HCT116 (cell line): ENCODE results near the gene SRP9. TPM values are rescaled to one million over a fixed set of nuclear protein-coding genes. Genes with fewer than 3 reads are reported as not detected.

ENCODE experiments used
- ATAC-seq: fragments of 200-7000 bp; cut with Tn5 transposase; 2 replicates; pipeline ENCODE4 v1.9.1; 2020; ENCODE audit warnings: mild to moderate bottlenecking, moderate library complexity
- BruUV-seq: library from RNA; stranded (reverse); fragments of 400-500 nt; replicated peaks from 2 replicates; lab custom pipeline; 2021; lab: Mats Ljungman, UMichigan
- CTCF ChIA-PET: fragments of 300-600 bp; sonication (Branson Sonifier 250); formaldehyde crosslinking; loops from one replicate; lab custom pipeline; 2021; ENCODE audit warnings: antibody characterized with exemption; lab: Charles Lee
- POLR2A ChIA-PET: fragments of 300-600, 350-600 bp; sonication (Branson Sonifier 250); formaldehyde crosslinking; loops from one replicate; lab custom pipeline; 2021; ENCODE audit warnings: antibody characterized with exemption; lab: Charles Lee
- RAD21 ChIA-PET, 2 experiments: fragments of 300-600 bp; sonication (Branson Sonifier 250); formaldehyde crosslinking; loops; one replicate each; lab custom pipeline; 2023; ENCODE audit warnings: low total read pairs in 2 of 2; ENCODE audit not compliant: uncharacterized antibody in 2 of 2, unreplicated experiment in 2 of 2, low non-redundant PET in 1 of 2; lab: Charles Lee
- DNase-seq: peaks from one replicate; pipeline ENCODE4 v3.0.0-alpha.2; 2010; ENCODE audit warnings: low read depth, low spot score
- H2AFZ ChIP-seq: fragments of 200-600 bp; shearing (Covaris generic), sonication (generic); 2 replicates; pipeline ENCODE4 v1.6.1; 2017; ENCODE audit warnings: low read depth, mixed run types, mixed read lengths, antibody characterized with exemption, low read length; ENCODE audit not compliant: poor library complexity, severe bottlenecking
- H3K27ac ChIP-seq: 2 replicates; pipeline ENCODE4 v1.5.1; 2012; ENCODE audit warnings: low read depth, low read length
- H3K27me3 ChIP-seq: fragments of 200-600 bp; sonication (generic); 2 replicates; pipeline ENCODE4 v1.6.1; 2016; ENCODE audit warnings: mixed run types, low read length, mixed read lengths; ENCODE audit not compliant: insufficient read depth
- H3K36me3 ChIP-seq, 2 experiments: fragments of 200-500 bp in 1 of 2; fragments of 200-600 bp in 1 of 2; sonication (Bioruptor generic) in 1 of 2; sonication (generic) in 1 of 2; 2 replicates each; pipeline versions ENCODE4 v1.5.1 to v1.6.1; 2014 to 2016; ENCODE audit warnings: low read length in 2 of 2, inconsistent platforms in 1 of 2, mixed read lengths in 1 of 2, mixed run types in 1 of 2; ENCODE audit not compliant: insufficient read depth in 2 of 2, control insufficient read depth in 1 of 2
- H3K4me1 ChIP-seq, 2 experiments: fragments of 200-600 bp in 1 of 2; sonication (generic) in 1 of 2; 2 replicates each; pipeline versions ENCODE4 v1.5.1 to v1.6.1; 2012 to 2017; ENCODE audit warnings: low read length in 2 of 2, inconsistent platforms in 1 of 2, mild to moderate bottlenecking in 1 of 2, mixed read lengths in 1 of 2, mixed run types in 1 of 2, moderate library complexity in 1 of 2; ENCODE audit not compliant: insufficient read depth in 2 of 2, control insufficient read depth in 1 of 2
- H3K4me2 ChIP-seq: fragments of 200-600 bp; sonication (generic); 2 replicates; pipeline ENCODE4 v1.6.1; 2017; ENCODE audit warnings: mixed run types, low read length, mixed read lengths
- H3K4me3 ChIP-seq, 2 experiments: fragments of 200-600 bp in 1 of 2; sonication (generic) in 1 of 2; replicated peaks in 1 of 2; 2 replicates each; pipeline ENCODE4 v1.5.1; 2011 to 2016; ENCODE audit warnings: low read length in 2 of 2, control low read depth in 1 of 2, low read depth in 1 of 2, mild to moderate bottlenecking in 1 of 2, mixed read lengths in 1 of 2, mixed run types in 1 of 2
- H3K79me2 ChIP-seq: fragments of 200-600 bp; sonication (generic); 2 replicates; pipeline ENCODE4 v1.6.1; 2017; ENCODE audit warnings: mild to moderate bottlenecking, mixed run types, low read length, moderate library complexity, mixed read lengths; ENCODE audit not compliant: insufficient read depth
- H3K9ac ChIP-seq: fragments of 200-600 bp; sonication (generic); 2 replicates; pipeline ENCODE4 v1.6.1; 2016; ENCODE audit warnings: low read length, mixed read lengths
- H3K9me2 ChIP-seq: fragments of 200-600 bp; sonication (generic), shearing (Covaris generic); 2 replicates; pipeline ENCODE4 v1.6.1; 2017; ENCODE audit warnings: mixed run types, mild to moderate bottlenecking, moderate library complexity; ENCODE audit not compliant: insufficient read depth
- H3K9me3 ChIP-seq, 2 experiments: fragments of 200-500 bp in 1 of 2; fragments of 200-600 bp in 1 of 2; sonication (Bioruptor generic) in 1 of 2; sonication (generic) in 1 of 2; 2 replicates each; pipeline ENCODE4 v1.6.1; 2014 to 2017; ENCODE audit warnings: low read length in 2 of 2, mixed read lengths in 2 of 2, inconsistent platforms in 1 of 2, low read depth in 1 of 2, mild to moderate bottlenecking in 1 of 2, mixed run types in 1 of 2, moderate library complexity in 1 of 2; ENCODE audit not compliant: control insufficient read depth in 1 of 2, insufficient read depth in 1 of 2
- H4K20me1 ChIP-seq: fragments of 200-600 bp; sonication (generic), shearing (Covaris generic); 2 replicates; pipeline ENCODE4 v1.6.1; 2017; ENCODE audit warnings: mixed run types, mild to moderate bottlenecking, moderate library complexity; ENCODE audit not compliant: insufficient read depth
- ATF3 ChIP-seq: IDR thresholded peaks from 2 replicates; pipeline ENCODE4 v1.6.1; 2012
- CBX3 ChIP-seq: IDR thresholded peaks from 2 replicates; pipeline ENCODE4 v1.6.1; 2012; ENCODE audit warnings: low read depth
- CTCF ChIP-seq, 3 experiments: fragments of 200-600 bp in 1 of 3; sonication (generic) in 1 of 3; IDR thresholded peaks in 2 of 3; conservative IDR thresholded peaks in 1 of 3; 2 replicates each; pipeline ENCODE4 v1.5.1; 2012 to 2017; ENCODE audit warnings: low read depth in 2 of 3, low read length in 2 of 3, antibody characterized with exemption in 1 of 3, borderline replicate concordance in 1 of 3, control low read depth in 1 of 3, mild to moderate bottlenecking in 1 of 3, mixed read lengths in 1 of 3, mixed run types in 1 of 3, moderate library complexity in 1 of 3; ENCODE audit not compliant: insufficient read depth in 1 of 3
- EGR1 ChIP-seq: IDR thresholded peaks from 2 replicates; pipeline ENCODE4 v1.6.1; 2012; ENCODE audit warnings: low read depth
- EZH2 ChIP-seq: fragments of 200-600 bp; sonication (generic); IDR thresholded peaks from 2 replicates; pipeline ENCODE4 v1.6.1; 2017; ENCODE audit warnings: antibody characterized with exemption, mixed run types
- EZH2phosphoT487 ChIP-seq: fragments of 200-600 bp; IDR thresholded peaks from 2 replicates; pipeline ENCODE4 v1.6.1; 2018; ENCODE audit warnings: antibody characterized with exemption, borderline replicate concordance
- FOSL1 ChIP-seq: IDR thresholded peaks from 2 replicates; pipeline ENCODE4 v1.6.1; 2012; ENCODE audit warnings: low read depth
- MAX ChIP-seq: IDR thresholded peaks from 2 replicates; pipeline ENCODE4 v1.6.1; 2012
- POLR2A ChIP-seq: IDR thresholded peaks from 2 replicates; pipeline ENCODE4 v1.7.0; 2011; ENCODE audit warnings: borderline replicate concordance; ENCODE audit not compliant: insufficient read depth, insufficient read length; ENCODE audit errors: extremely low read depth
- POLR2AphosphoS5 ChIP-seq: IDR thresholded peaks from 2 replicates; pipeline ENCODE4 v1.6.1; 2011; ENCODE audit warnings: mild to moderate bottlenecking, low read depth, low read length, moderate library complexity
- RAD21 ChIP-seq: IDR thresholded peaks from 2 replicates; pipeline ENCODE4 v1.6.1; 2012; ENCODE audit warnings: low read depth, mild to moderate bottlenecking
- REST ChIP-seq: IDR thresholded peaks from 2 replicates; pipeline ENCODE4 v1.6.1; 2012; ENCODE audit warnings: low read depth
- SIN3A ChIP-seq: IDR thresholded peaks from 2 replicates; pipeline ENCODE4 v1.6.1; 2012; ENCODE audit warnings: low read depth
- SP1 ChIP-seq: IDR thresholded peaks from 2 replicates; pipeline ENCODE4 v1.6.1; 2012; ENCODE audit warnings: low read depth
- SRF ChIP-seq: IDR thresholded peaks from 2 replicates; pipeline ENCODE4 v1.6.1; 2012; ENCODE audit warnings: low read depth
- TCF7L2 ChIP-seq: IDR thresholded peaks from 2 replicates; pipeline ENCODE4 v1.7.0; 2011; ENCODE audit warnings: borderline replicate concordance, inconsistent platforms; ENCODE audit not compliant: insufficient read depth, insufficient read length; ENCODE audit errors: extremely low read depth
- ZBTB33 ChIP-seq: IDR thresholded peaks from 2 replicates; pipeline ENCODE4 v1.6.1; 2011; ENCODE audit warnings: mild to moderate bottlenecking, low read length, moderate library complexity; ENCODE audit not compliant: insufficient replicate concordance; ENCODE audit errors: extremely low read depth
- ZNF274 ChIP-seq: fragments of 200-500 bp; sonication (Bioruptor generic); IDR thresholded peaks from 2 replicates; pipeline ENCODE4 v1.6.1; 2014; ENCODE audit warnings: mild to moderate bottlenecking, low read depth, low read length, inconsistent platforms
- intact Hi-C: fragments of 100-400 bp; cut with micrococcal nuclease; formaldehyde crosslinking; loops from 2 replicates; pipeline ENCODE4 v1.10.0; 2022
- total RNA-seq: library from RNA; stranded (reverse); gene quantifications from one replicate; pipeline ENCODE4 v1.2.1, GENCODE V29; 2021; ENCODE audit not compliant: unreplicated experiment

The SRP9 gene
- total RNA-seq, 1 experiment from 2014 or later, result 220 TPM

GRCh38 chr1:225737866-225738265, 39.8 kb upstream of the SRP9 start (continued):
- TF ChIP-seq MAX (no peak), FOSL1 (no peak), EGR1 (no peak), SRF (no peak), EZH2 (no peak), ATF3 (no peak), POLR2A (no peak)

- Histone ChIP-seq H3K27ac (no peak overlapping the region), H3K79me2 (no peaks in the 10 kb centered on the region), H3K9me3 (no peaks in the 10 kb centered on the region), H4K20me1 (no peaks in the 10 kb centered on the region), H3K9me2 (no peaks in the 10 kb centered on the region), H3K4me1 (peaks cover 3 to 8% of the 10 kb centered on the region in 2 experiments; a peak in 2 of 4 replicates), H3K36me3 (no peaks in the 10 kb centered on the region), H3K9ac (no peak overlapping the region), H3K27me3 (no peaks in the 10 kb centered on the region), H3K4me3 (no peak overlapping the region), H2AFZ (no peak overlapping the region), H3K4me2 (no peak overlapping the region)
- ChIA-PET POLR2A (interaction anchor here (0.8 kb wide), 1 partner anchor 39 kb away, joined by 3 read pairs; no protein-coding TSS in a partner anchor), RAD21 (no interaction called here), CTCF (no interaction called here)
- no peak for DNase-seq
- ATAC-seq, result no peak
- intact Hi-C loops, result no loop called here
- no TSS peak for BruUV-seq
- TF ChIP-seq REST (no peak), ZNF274 (no peak), ZBTB33 (no peak), CTCF (IDR thresholded peaks at IDR 0.05 in 2 of 3, conservative IDR thresholded peaks at IDR 0.05 in 1 of 3; ENCODE audit: borderline replicate concordance in 1 of 3, insufficient read depth in 1 of 3, low read depth in 2 of 3, low read length in 2 of 3) (no peak), POLR2A (no peak), SIN3A (no peak), EZH2phosphoT487 (no peak), TCF7L2 (no peak), RAD21 (no peak), ATF3 (no peak), CBX3 (no peak), SP1 (no peak), POLR2AphosphoS5 (no peak), SRF (no peak), EZH2 (no peak)
Measured at GRCh38 chr1:225738763-225739162, 38.9 kb upstream of the SRP9 start.
